KMS-11 (cell line): ENCODE measurements around the gene CSNK2B.

ENCODE experiments used
- H2AFZ ChIP-seq: fragments of 200-600 bp; sonication (generic); 2 replicates; pipeline ENCODE4 v1.6.1; 2016; ENCODE audit warnings: antibody characterized with exemption, mixed run types, low read depth
- H3K27ac ChIP-seq: fragments of 200-600 bp; sonication (generic); 2 replicates; pipeline ENCODE4 v1.6.1; 2016; ENCODE audit warnings: mild to moderate bottlenecking, mixed run types
- H3K27me3 ChIP-seq: fragments of 200-600 bp; sonication (generic); 2 replicates; pipeline ENCODE4 v1.6.1; 2017; ENCODE audit warnings: mild to moderate bottlenecking, low read depth, mixed run types, moderate library complexity; ENCODE audit not compliant: insufficient read depth
- H3K36me3 ChIP-seq: fragments of 200-600 bp; sonication (generic); 2 replicates; pipeline ENCODE4 v1.6.1; 2017; ENCODE audit warnings: mild to moderate bottlenecking, mixed run types; ENCODE audit not compliant: insufficient read depth
- H3K4me1 ChIP-seq: fragments of 200-600 bp; sonication (generic); 2 replicates; pipeline ENCODE4 v1.6.1; 2016; ENCODE audit warnings: mild to moderate bottlenecking, low read depth, mixed run types; ENCODE audit not compliant: poor library complexity, severe bottlenecking
- H3K4me2 ChIP-seq: fragments of 200-600 bp; sonication (generic); 2 replicates; pipeline ENCODE4 v1.7.0; 2016; ENCODE audit warnings: mild to moderate bottlenecking, mixed run types
- H3K4me3 ChIP-seq: fragments of 200-600 bp; sonication (generic); IDR thresholded peaks from 2 replicates; pipeline ENCODE4 v1.6.1; 2017; ENCODE audit warnings: low read depth, low read length, mixed read lengths; ENCODE audit not compliant: insufficient read depth
- H3K79me2 ChIP-seq: fragments of 200-600 bp; sonication (generic); 2 replicates; pipeline ENCODE4 v1.6.1; 2016; ENCODE audit warnings: low read depth, mixed run types; ENCODE audit not compliant: insufficient read depth
- H3K9ac ChIP-seq: fragments of 200-600 bp; sonication (generic); 2 replicates; pipeline ENCODE4 v1.6.1; 2016; ENCODE audit warnings: mild to moderate bottlenecking, mixed run types
- H4K20me1 ChIP-seq: fragments of 200-600 bp; sonication (generic); 2 replicates; pipeline ENCODE4 v1.6.1; 2016; ENCODE audit warnings: mild to moderate bottlenecking, mixed run types; ENCODE audit not compliant: insufficient read depth
- TF ChIP-seq, protein P1 (sequence below): fragments of 200-600 bp; sonication (generic); conservative IDR thresholded peaks from 2 replicates; pipeline ENCODE4 v1.6.1; 2017; ENCODE audit warnings: low read depth, mild to moderate bottlenecking, antibody characterized with exemption, low read length, moderate library complexity, mixed read lengths

The CSNK2B gene

DNA sequence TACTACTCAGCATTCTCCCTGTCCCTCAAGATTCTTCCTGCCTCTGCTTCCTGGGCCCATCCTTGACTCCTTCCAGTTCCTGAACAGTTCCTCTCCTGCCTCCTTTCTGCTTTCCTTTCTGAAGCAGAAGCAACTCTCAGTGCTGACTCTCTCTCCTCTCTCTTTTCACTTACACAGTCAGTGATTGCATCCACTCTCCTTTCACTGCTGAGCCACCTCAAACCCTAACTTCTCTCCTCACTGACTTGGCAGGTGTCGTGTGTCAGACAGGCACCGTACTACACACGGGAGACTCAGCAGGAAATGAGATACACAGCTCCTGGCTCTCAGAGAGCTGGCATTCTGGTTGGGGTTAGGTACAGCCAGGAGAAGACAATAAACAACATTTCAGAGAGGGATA lies 31.7 kb downstream of the CSNK2B start:
- Histone ChIP-seq H3K9ac (no peak overlapping the region), H3K27me3 (no peaks in the 10 kb centered on the region), H2AFZ (no peak overlapping the region), H4K20me1 (no peaks in the 10 kb centered on the region), H3K27ac (peak overlapping the region; percentile 34; the same call in 1 of the 2 replicates), H3K4me3 (no peak overlapping the region), H3K36me3 (no peaks in the 10 kb centered on the region), H3K79me2 (peaks cover 10% of the 10 kb centered on the region; the same call in 1 of the 2 replicates), H3K4me2 (no peak overlapping the region), H3K4me1 (peaks cover 22% of the 10 kb centered on the region)
- TF ChIP-seq, protein P1, sequence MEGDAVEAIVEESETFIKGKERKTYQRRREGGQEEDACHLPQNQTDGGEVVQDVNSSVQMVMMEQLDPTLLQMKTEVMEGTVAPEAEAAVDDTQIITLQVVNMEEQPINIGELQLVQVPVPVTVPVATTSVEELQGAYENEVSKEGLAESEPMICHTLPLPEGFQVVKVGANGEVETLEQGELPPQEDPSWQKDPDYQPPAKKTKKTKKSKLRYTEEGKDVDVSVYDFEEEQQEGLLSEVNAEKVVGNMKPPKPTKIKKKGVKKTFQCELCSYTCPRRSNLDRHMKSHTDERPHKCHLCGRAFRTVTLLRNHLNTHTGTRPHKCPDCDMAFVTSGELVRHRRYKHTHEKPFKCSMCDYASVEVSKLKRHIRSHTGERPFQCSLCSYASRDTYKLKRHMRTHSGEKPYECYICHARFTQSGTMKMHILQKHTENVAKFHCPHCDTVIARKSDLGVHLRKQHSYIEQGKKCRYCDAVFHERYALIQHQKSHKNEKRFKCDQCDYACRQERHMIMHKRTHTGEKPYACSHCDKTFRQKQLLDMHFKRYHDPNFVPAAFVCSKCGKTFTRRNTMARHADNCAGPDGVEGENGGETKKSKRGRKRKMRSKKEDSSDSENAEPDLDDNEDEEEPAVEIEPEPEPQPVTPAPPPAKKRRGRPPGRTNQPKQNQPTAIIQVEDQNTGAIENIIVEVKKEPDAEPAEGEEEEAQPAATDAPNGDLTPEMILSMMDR: no peak

DNA sequence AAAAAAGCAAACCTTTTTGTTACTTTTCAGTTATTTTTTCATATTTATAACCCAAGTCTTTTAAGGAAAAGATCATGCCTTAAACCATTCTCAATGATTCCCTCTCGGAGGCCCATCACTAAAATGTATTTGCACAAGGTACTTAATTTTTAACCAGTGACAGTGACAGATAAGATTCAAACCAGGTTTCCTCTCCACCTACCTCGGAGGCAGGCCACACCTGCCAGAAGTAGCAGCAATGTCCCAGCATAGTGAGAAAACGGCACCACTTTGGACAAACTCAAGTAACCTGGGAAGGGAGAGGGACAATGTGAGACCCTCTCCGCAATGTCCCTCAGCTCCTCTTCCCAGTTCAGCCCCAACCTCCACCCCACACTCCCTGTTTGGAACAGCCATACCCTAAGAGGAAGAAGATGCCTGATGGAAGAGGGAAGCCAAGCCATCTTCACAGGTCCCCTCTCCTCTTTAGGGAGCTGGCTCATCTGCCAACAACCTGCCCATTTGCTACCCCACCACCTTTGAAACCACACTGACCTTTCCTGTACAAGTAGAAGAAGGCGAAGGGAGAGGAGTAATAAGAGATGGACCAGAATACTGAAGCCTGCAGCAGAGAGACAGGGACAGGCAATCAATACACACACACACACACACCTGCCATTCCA lies 35.0 kb downstream of the CSNK2B start:
- Histone ChIP-seq H3K27me3 (no peaks in the 10 kb centered on the region), H3K9ac (no peak overlapping the region), H3K4me2 (no peak overlapping the region; the same call in 1 of the 2 replicates), H3K4me1 (peaks cover 27% of the 10 kb centered on the region), H3K79me2 (peaks cover 11% of the 10 kb centered on the region; the same call in 1 of the 2 replicates), H3K36me3 (no peaks in the 10 kb centered on the region), H3K27ac (no peak overlapping the region), H4K20me1 (no peaks in the 10 kb centered on the region), H3K4me3 (no peak overlapping the region), H2AFZ (no peak overlapping the region)
- TF ChIP-seq, protein P1: no peak

DNA sequence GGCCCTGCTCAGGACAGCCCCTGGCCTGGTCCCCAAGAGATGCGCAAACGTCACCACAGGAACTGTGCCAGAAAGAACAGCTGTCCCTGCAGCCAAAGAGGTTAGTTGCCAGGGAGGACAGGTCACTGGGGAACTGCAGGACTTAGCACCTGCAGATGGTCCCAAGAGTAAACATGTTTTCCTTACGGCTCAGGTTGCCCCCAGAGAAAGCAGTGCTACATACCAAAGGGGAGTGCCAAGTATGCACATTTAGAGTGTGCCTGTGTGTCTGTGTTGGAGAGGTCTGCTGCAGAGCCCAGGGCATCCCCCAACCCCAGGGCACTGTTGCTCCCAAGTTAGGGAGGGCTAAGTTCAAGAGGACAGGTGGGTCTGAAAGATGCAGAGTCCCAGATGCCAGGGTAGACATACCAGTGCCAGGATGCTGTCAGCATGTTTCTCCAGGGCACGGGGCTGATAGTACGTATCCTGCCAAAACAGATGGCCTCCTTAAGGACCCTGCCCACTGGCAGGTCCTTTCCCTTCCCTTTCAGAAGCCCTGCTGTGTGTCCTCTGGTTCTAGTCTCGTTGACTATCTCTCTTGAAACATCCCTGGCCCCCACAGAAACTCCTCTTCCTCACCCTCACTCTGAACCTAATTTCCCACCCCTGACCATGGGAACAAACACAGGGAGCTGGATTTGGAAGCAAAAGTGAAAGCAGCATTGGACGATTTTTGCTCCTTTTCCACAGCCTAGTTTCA lies 36.0 kb downstream of the CSNK2B start:
- Histone ChIP-seq H3K36me3 (no peaks in the 10 kb centered on the region), H3K4me1 (peaks cover 27% of the 10 kb centered on the region), H3K27ac (peak overlapping the region; percentile 62; the same call in 1 of the 2 replicates), H3K4me3 (no peak overlapping the region), H2AFZ (peak overlapping the region; percentile 92; the same call in 1 of the 2 replicates), H4K20me1 (no peaks in the 10 kb centered on the region), H3K27me3 (no peaks in the 10 kb centered on the region), H3K79me2 (peaks cover 11% of the 10 kb centered on the region; the same call in 1 of the 2 replicates), H3K4me2 (peak overlapping the region; percentile 77), H3K9ac (peak overlapping the region; percentile 79; the same call in 1 of the 2 replicates)
- TF ChIP-seq, protein P1: no peak

DNA sequence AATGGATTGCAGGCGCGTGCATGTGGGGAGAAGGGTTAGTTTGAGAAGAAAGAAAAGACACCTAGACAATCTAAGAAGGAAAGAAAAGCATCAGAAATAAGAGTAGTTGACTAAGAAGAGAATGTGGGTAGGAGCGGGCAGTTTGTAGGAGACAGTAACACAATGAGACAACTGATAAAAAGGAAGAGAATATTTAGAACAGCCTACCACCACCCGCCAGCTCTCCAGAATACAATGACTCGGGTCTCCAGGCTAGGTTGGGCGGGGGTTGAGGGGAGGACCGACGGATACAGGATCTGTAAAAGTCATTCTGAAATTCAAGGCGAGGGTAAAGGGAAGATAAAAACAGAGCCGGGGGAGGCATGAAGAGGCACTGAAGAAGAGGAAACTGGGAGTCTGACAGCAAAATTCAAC lies 36.5 kb downstream of the CSNK2B start:
- TF ChIP-seq, protein P1: no peak
- Histone ChIP-seq H3K79me2 (0 out of 2 replicates have a peak, but pooled peaks cover 11% of the 10 kb centered on the region), H4K20me1 (no peaks in the 10 kb centered on the region), H3K27ac (peak overlapping the region; percentile 62), H3K27me3 (0 out of 2 replicates have a peak, but pooled peaks cover 2% of the 10 kb centered on the region), H3K9ac (peak overlapping the region; percentile 79; the same call in 1 of the 2 replicates), H3K4me3 (no peak overlapping the region), H3K4me1 (peaks cover 25% of the 10 kb centered on the region), H3K4me2 (peak overlapping the region; percentile 77), H3K36me3 (no peaks in the 10 kb centered on the region), H2AFZ (peak overlapping the region; percentile 92)
